Keratinocyte (primary cell): ENCODE results near the gene PGM1.

Experiments used
- CTCF ChIP-seq, 3 experiments: IDR thresholded peaks in 1 of 3; conservative IDR thresholded peaks in 1 of 3; optimal IDR thresholded peaks in 1 of 3; 2 replicates in 2 of 3; 3 replicates in 1 of 3; pipeline versions ENCODE3 to v1.5.1; 2011; ENCODE audit warnings: low read length in 3 of 3, mild to moderate bottlenecking in 3 of 3, moderate library complexity in 2 of 3, control low read depth in 1 of 3, inconsistent platforms in 1 of 3; ENCODE audit not compliant: insufficient read depth in 2 of 3; ENCODE audit errors: extremely low read depth in 1 of 3
- EZH2 ChIP-seq: IDR thresholded peaks from one replicate; pipeline ENCODE4 v1.6.1; 2012; ENCODE audit warnings: inconsistent platforms, mild to moderate bottlenecking, low read length, moderate library complexity

GRCh38 chr1:63601463-63601862 is 8.3 kb downstream of the PGM1 start:
- TF ChIP-seq CTCF (optimal IDR thresholded peaks at IDR 0.05 in 1 of 3, IDR thresholded peaks at IDR 0.05 in 1 of 3, conservative IDR thresholded peaks at IDR 0.05 in 1 of 3; ENCODE audit: extremely low read depth in 1 of 3, insufficient read depth in 2 of 3, low read length in 3 of 3): no peak
- no peak for TF ChIP-seq EZH2
